NCI-H774 (cell line): ENCODE results near the gene SMARCA5.
"Not testable (repeated sequence)": the region's sequence is repeated elsewhere in the genome, so short reads cannot be mapped to it uniquely, and the experiment has no call there.

ENCODE experiments used
- DNase-seq: peaks from one replicate; lab custom pipeline; 2025; lab: John Stamatoyannopoulos, UW

The SMARCA5 gene

GRCh38 chr4:143513314-143514168, at the start of gene SMARCA5:
SMARCA5 (plus strand) TSS chr4:143513702; CDS start chr4:143513925, 223 bp downstream.
- DNase-seq, result peak; percentile 87

GRCh38 chr4:143473334-143474126, 40.0 kb upstream of the SMARCA5 start:
- no peak for DNase-seq

- DNase-seq, result no peak
These were observed 36.0 kb upstream of the SMARCA5 start for GRCh38 chr4:143477487-143477886.

- DNase-seq, result no peak
These were observed 32.1 kb upstream of the SMARCA5 start for GRCh38 chr4:143481361-143481760.

- no peak for DNase-seq
These were observed 30.7 kb upstream of the SMARCA5 start for GRCh38 chr4:143482840-143483239.

- no peak for DNase-seq
These were observed 27.2 kb upstream of the SMARCA5 start for GRCh38 chr4:143486314-143486713.

- DNase-seq, result no peak
These were observed 24.8 kb upstream of the SMARCA5 start for GRCh38 chr4:143488687-143489086.

- DNase-seq, result no peak
These were observed 24.4 kb upstream of the SMARCA5 start for GRCh38 chr4:143489106-143489505.

- DNase-seq, result no peak
These were observed 15.5 kb upstream of the SMARCA5 start for GRCh38 chr4:143498021-143498420.

GRCh38 chr4:143502231-143502630, 11.3 kb upstream of the SMARCA5 start:
- no peak for DNase-seq

- DNase-seq, result no peak
These were observed 7.5 kb upstream of the SMARCA5 start for GRCh38 chr4:143506031-143506430.

- DNase-seq, result no peak
These were observed 1.6 kb upstream of the SMARCA5 start for GRCh38 chr4:143511906-143512305.

GRCh38 chr4:143512978-143513313, 556 bp upstream of the SMARCA5 start:
- no peak for DNase-seq

- no peak for DNase-seq
These were observed 630 bp downstream of the SMARCA5 start for GRCh38 chr4:143514169-143514495.

- no peak for DNase-seq
These were observed 995 bp downstream of the SMARCA5 start for GRCh38 chr4:143514497-143514896.

GRCh38 chr4:143514901-143515300, 1.4 kb downstream of the SMARCA5 start:
- DNase-seq, result no peak

- DNase-seq, result no peak
These were observed 2.4 kb downstream of the SMARCA5 start for GRCh38 chr4:143515905-143516304.

- DNase-seq, result no peak
These were observed 4.3 kb downstream of the SMARCA5 start for GRCh38 chr4:143517764-143518163.

GRCh38 chr4:143524211-143524610, 10.7 kb downstream of the SMARCA5 start:
- no peak for DNase-seq

- not testable (repeated sequence) for DNase-seq
These were observed 14.5 kb downstream of the SMARCA5 start for GRCh38 chr4:143528046-143528445.

- no peak for DNase-seq
These were observed 17.9 kb downstream of the SMARCA5 start for GRCh38 chr4:143531380-143531779.

GRCh38 chr4:143531788-143532491, 18.4 kb downstream of the SMARCA5 start:
- no peak for DNase-seq
